Measurements from ENCODE around the gene ATP6V1A. TPM values are rescaled to one million over a fixed set of nuclear protein-coding genes. Genes with fewer than 3 reads are reported as not detected.

ATP6V1A gene
- total RNA-seq, 1 donor from 2014 or later = 70.1 TPM

DNA sequence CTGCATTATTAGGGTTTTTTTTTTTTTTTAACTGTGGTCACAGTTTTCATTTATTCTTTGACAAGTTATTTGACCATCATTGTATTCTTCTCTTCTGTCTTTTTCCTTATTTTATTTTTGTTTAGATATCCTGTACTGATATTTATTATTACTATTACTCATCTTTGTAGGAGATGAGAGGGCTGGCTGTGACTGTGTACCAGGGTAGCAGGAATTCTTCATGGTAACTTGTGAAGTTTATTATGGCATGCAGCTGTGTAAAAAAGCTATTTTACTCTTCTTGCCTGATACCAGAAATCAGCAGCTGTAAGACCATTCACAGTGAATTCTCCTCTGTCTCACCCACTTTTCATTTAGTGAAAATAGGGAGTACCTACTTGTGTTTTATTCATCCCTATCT lies 44.5 kb downstream of the ATP6V1A start:
- TF ChIP-seq, protein P1, sequence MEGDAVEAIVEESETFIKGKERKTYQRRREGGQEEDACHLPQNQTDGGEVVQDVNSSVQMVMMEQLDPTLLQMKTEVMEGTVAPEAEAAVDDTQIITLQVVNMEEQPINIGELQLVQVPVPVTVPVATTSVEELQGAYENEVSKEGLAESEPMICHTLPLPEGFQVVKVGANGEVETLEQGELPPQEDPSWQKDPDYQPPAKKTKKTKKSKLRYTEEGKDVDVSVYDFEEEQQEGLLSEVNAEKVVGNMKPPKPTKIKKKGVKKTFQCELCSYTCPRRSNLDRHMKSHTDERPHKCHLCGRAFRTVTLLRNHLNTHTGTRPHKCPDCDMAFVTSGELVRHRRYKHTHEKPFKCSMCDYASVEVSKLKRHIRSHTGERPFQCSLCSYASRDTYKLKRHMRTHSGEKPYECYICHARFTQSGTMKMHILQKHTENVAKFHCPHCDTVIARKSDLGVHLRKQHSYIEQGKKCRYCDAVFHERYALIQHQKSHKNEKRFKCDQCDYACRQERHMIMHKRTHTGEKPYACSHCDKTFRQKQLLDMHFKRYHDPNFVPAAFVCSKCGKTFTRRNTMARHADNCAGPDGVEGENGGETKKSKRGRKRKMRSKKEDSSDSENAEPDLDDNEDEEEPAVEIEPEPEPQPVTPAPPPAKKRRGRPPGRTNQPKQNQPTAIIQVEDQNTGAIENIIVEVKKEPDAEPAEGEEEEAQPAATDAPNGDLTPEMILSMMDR (IDR thresholded peaks at IDR 0.05; ENCODE audit: unreplicated experiment) = no peak
- DNase-seq (ENCODE audit: low spot score, unreplicated experiment) = no peak
- Mint-ChIP-seq H3K36me3 (ENCODE audit: insufficient read depth) (peaks cover 13% of the 10 kb centered on the region), H3K4me3 (ENCODE audit: low read depth) (no peak overlapping the region), H3K27me3 (no peaks in the 10 kb centered on the region), H3K27ac (no peak overlapping the region), H3K9me3 (ENCODE audit: low read depth) (no peaks in the 10 kb centered on the region), H3K4me1 (ENCODE audit: low read depth) (no peaks in the 10 kb centered on the region)

DNA sequence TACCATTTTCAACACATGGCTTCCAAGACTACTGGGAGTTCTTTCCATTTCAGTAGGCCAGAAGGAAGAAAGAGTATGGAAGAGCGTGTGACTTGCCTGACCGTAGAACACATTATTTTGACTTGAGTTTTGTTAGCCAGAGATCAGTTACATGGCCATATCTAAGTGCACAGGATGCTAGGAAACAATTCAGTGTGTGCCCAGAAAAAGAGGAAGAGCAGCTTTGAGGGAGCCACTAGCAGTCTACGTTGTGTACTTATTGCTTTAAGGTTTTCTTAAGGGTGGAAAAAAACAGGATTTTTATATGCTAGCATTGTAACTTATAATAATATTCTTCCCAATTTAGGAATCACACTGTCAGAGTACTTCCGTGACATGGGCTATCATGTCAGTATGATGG lies 47.7 kb downstream of the ATP6V1A start:
- Mint-ChIP-seq H3K9me3 (ENCODE audit: low read depth) (no peaks in the 10 kb centered on the region), H3K27me3 (no peaks in the 10 kb centered on the region), H3K4me3 (ENCODE audit: low read depth) (no peak overlapping the region), H3K36me3 (ENCODE audit: insufficient read depth) (peaks cover 8% of the 10 kb centered on the region), H3K27ac (no peak overlapping the region), H3K4me1 (ENCODE audit: low read depth) (no peaks in the 10 kb centered on the region)
- TF ChIP-seq, protein P1 (IDR thresholded peaks at IDR 0.05; ENCODE audit: unreplicated experiment) = no peak
- no peak for DNase-seq (ENCODE audit: low spot score, unreplicated experiment)

DNA sequence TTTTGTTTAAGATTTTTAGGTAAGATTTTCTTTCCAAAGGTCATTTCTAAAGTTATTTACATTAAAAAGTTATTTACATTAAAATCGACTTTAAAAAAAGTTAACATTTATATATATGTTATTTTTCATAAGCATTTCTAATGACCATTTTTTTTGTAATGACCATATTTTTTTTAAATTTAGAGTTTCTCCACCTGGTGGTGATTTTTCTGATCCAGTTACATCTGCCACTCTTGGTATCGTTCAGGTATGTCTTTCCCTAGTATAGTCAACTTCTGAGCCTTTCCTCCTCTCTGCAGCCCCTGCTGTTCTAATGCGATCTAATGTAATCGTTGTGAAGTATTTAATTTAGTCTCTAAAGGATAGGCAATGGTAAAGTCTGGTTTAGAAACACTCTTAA lies 48.9 kb downstream of the ATP6V1A start:
- Mint-ChIP-seq H3K36me3 (ENCODE audit: insufficient read depth) (peaks cover 11% of the 10 kb centered on the region), H3K4me1 (ENCODE audit: low read depth) (no peaks in the 10 kb centered on the region), H3K27me3 (no peaks in the 10 kb centered on the region), H3K9me3 (ENCODE audit: low read depth) (no peaks in the 10 kb centered on the region), H3K4me3 (ENCODE audit: low read depth) (no peak overlapping the region), H3K27ac (no peak overlapping the region)
- TF ChIP-seq, protein P1 (IDR thresholded peaks at IDR 0.05; ENCODE audit: unreplicated experiment) = no peak
- no peak for DNase-seq (ENCODE audit: low spot score, unreplicated experiment)

DNA sequence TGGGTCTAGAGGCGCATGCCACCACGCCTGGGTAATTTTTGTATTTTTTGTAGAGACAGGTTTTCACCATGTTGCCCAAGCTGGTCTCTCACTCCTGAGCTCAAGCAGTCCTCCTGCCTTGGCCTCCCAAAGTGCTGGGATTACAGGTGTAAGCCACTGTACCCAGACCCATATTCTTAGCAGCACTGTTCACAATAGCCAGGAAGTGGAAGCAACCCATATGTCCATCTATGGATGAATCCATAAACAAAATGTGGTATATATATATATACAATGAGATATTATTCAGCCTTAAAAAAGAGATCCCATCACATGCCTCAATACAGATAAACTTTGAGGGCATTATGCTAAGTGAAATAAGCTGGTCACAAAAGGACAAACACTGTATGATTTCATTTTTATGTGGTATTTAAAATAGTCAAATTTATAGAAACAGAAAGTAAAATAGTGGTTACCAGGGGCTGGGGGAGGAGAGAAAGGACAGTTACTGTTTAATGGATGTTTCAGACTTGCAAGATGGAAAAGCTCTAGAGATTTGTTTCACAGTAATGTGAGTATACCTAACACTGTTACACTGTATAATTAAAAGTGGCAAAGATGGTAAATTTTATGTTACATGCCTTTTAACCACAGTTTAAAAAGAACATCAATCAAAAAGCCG lies 56.1 kb downstream of the ATP6V1A start:
- Mint-ChIP-seq H3K27ac (no peak overlapping the region), H3K27me3 (no peaks in the 10 kb centered on the region), H3K4me3 (ENCODE audit: low read depth) (no peak overlapping the region), H3K36me3 (ENCODE audit: insufficient read depth) (peaks cover 22% of the 10 kb centered on the region), H3K4me1 (ENCODE audit: low read depth) (peaks cover 6% of the 10 kb centered on the region), H3K9me3 (ENCODE audit: low read depth) (no peaks in the 10 kb centered on the region)
- DNase-seq (ENCODE audit: low spot score, unreplicated experiment) = no peak
- TF ChIP-seq, protein P1 (IDR thresholded peaks at IDR 0.05; ENCODE audit: unreplicated experiment) = no peak

DNA sequence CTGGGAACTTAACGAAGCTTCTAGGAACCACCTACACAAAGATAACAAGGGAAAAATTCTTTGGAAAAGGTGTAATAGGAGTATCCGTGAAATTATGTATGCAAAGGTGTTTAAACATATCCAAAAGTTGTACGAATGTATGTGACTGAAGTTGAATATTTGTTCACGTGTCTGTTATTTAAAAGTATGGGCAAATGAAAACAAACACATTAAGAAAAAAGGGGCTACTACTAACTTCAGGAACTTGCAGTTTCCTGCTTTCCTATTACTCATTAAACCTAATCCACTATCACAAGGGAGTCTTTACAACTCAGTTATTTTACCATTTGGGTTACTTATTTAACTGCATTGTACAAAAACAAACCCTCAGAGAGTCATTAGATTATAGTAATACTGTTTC lies 57.8 kb downstream of the ATP6V1A start:
- Mint-ChIP-seq H3K9me3 (ENCODE audit: low read depth) (no peaks in the 10 kb centered on the region), H3K4me3 (ENCODE audit: low read depth) (no peak overlapping the region), H3K27ac (peak overlapping the region; percentile 16), H3K36me3 (ENCODE audit: insufficient read depth) (peaks cover 25% of the 10 kb centered on the region), H3K4me1 (ENCODE audit: low read depth) (peaks cover 6% of the 10 kb centered on the region), H3K27me3 (no peaks in the 10 kb centered on the region)
- DNase-seq (ENCODE audit: low spot score, unreplicated experiment) = no peak
- TF ChIP-seq, protein P1 (IDR thresholded peaks at IDR 0.05; ENCODE audit: unreplicated experiment) = no peak

Data from progenitor cell of endocrine pancreas (in vitro differentiated cells).